Activated T-helper 1 cell treated with anti-CD3 and anti-CD28 coated beads, Interleukin-2, amount 50 U/mL, for 16 hours (primary cell): ENCODE data around the gene HAT1.
"Not testable (repeated sequence)": the region's sequence is repeated elsewhere in the genome, so short reads cannot be mapped to it uniquely, and the experiment has no call there.

Experiments
- DNase-seq, 2 donors: peaks; one replicate each; pipeline ENCODE4 v3.0.0-alpha.2; 2020; ENCODE audit warnings: low read depth in 1 of 2, low spot score in 1 of 2

The HAT1 gene

GRCh38 chr2:171922230-171923022, at the start of gene HAT1:
HAT1 (plus strand) TSS chr2:171922461; CDS start chr2:171922501, 40 bp downstream.
- peak; percentile 93 to 95 for DNase-seq

GRCh38 chr2:171874517-171874916, 47.7 kb upstream of the HAT1 start:
- DNase-seq, result no peak

- DNase-seq, result no peak
Measured at GRCh38 chr2:171874963-171875362, 47.3 kb upstream of the HAT1 start.

GRCh38 chr2:171878481-171878993, 43.7 kb upstream of the HAT1 start:
- no peak for DNase-seq

GRCh38 chr2:171879865-171880264, 42.4 kb upstream of the HAT1 start:
- DNase-seq, result no peak

- no peak for DNase-seq
Measured at GRCh38 chr2:171880774-171881173, 41.5 kb upstream of the HAT1 start.

GRCh38 chr2:171882089-171882769, 40.0 kb upstream of the HAT1 start:
- DNase-seq, result no peak

GRCh38 chr2:171883275-171883893, 38.9 kb upstream of the HAT1 start:
- DNase-seq, result no peak

GRCh38 chr2:171889333-171889732, 32.9 kb upstream of the HAT1 start:
- no peak for DNase-seq

- no peak for DNase-seq
Measured at GRCh38 chr2:171889808-171890207, 32.5 kb upstream of the HAT1 start.

GRCh38 chr2:171893196-171893823, 29.0 kb upstream of the HAT1 start:
- no peak for DNase-seq

GRCh38 chr2:171893824-171894611, 28.2 kb upstream of the HAT1 start, which contains the start of gene SLC25A12:
SLC25A12 (minus strand) TSS chr2:171894244; CDS start chr2:171894214, 30 bp downstream.
- DNase-seq, result peak; percentile 42 to 54

- no peak for DNase-seq
Measured at GRCh38 chr2:171894612-171894947, 27.7 kb upstream of the HAT1 start.

GRCh38 chr2:171895786-171896185, 26.5 kb upstream of the HAT1 start:
- no peak for DNase-seq

- DNase-seq, result not testable (repeated sequence)
Measured at GRCh38 chr2:171899623-171900282, 22.5 kb upstream of the HAT1 start.

GRCh38 chr2:171902840-171903420, 19.3 kb upstream of the HAT1 start:
- no peak for DNase-seq

GRCh38 chr2:171908235-171908634, 14.0 kb upstream of the HAT1 start:
- no peak for DNase-seq

GRCh38 chr2:171909266-171909665, 13.0 kb upstream of the HAT1 start:
- DNase-seq, result no peak

GRCh38 chr2:171910494-171910893, 11.8 kb upstream of the HAT1 start:
- DNase-seq, result no peak

GRCh38 chr2:171913517-171913916, 8.7 kb upstream of the HAT1 start:
- no peak for DNase-seq
